ENCODE measurements around the gene HOXA10.

The HOXA10 gene

DNA sequence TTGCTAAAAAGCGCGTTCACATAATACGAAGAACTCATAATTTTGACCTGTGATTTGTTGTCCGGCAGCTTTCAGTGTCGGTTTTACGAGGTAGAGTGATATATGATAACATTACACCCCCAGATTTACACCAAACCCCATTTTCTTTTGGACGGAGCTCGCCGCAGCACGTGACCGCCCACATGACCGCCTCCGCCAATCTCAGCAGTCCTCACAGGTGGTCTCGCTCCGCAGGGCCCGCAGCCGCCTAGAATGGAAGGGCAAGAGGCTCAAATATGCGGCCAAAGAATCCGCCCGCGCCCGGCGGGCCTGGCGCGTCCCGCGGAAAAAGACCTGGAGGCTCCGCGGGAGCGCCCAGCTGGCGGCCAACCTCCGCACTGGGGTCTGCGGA lies 17.6 kb downstream of the HOXA10 start, which contains the start of gene HOXA7:
HOXA7 (minus strand) TSS at position 168 of the 391 bp plus-strand sequence; CDS start at position 38, 130 bp downstream.
- no peak for DNase-seq (ENCODE audit: low read depth in 2 of 2)

DNA sequence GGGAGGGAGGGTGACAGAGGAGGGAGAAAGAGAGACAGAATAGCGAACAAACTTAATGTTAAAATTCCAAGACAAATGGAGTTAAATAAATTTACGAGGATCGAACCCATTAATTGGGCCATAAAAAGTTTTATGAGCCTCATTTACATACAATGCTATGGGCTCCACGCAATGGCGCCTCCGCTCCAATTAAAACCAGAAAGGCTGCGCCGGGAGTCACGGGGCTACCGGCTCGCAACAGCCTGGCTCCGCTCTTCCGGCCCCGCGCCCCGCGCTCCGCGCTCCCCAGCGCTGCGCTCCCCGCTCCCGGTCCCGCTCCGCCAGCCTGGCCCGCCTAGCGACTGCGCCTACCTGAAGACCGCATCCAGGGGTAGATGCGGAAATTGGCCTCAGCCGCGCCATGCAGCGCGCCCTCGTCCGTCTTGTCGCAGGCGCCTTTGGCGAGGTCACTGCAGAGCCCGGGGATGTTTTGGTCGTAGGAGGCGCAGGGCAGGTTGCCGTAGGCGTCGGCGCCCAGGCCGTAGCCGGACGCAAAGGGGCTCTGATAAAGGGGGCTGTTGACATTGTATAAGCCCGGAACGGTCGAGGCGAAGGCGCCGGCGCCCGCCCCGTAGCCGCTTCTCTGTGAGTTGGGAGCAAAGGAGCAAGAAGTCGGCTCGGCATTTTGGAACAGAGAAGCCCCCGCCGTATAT lies 18.2 kb downstream of the HOXA10 start:
- no peak for DNase-seq (ENCODE audit: low read depth in 2 of 2)

- DNase-seq (ENCODE audit: low read depth in 2 of 2): no peak
Observed at GRCh38 chr7:27154901-27155815, 19.0 kb downstream of the HOXA10 start.

DNA sequence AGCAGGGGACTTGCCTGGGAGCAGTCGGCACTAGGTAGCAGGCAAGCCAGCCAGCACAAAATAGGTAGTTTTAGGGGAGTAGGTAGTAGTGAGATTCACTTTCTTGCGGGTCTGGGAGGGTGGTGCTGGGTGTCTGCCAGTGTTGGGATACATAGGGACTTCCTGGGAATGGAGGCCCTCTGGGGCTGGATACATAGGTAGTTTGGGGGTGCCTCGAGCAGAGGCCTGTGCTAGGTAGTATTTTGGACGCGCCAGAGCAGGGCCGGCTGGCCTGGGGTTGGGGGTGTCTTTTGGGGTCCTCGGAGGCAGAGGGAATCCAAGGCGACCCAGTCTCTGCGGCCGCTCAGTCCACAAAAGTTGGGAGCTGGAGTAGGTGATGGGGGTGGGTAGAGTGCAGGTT lies 19.8 kb downstream of the HOXA10 start:
- no peak for DNase-seq (ENCODE audit: low read depth in 2 of 2)

DNA sequence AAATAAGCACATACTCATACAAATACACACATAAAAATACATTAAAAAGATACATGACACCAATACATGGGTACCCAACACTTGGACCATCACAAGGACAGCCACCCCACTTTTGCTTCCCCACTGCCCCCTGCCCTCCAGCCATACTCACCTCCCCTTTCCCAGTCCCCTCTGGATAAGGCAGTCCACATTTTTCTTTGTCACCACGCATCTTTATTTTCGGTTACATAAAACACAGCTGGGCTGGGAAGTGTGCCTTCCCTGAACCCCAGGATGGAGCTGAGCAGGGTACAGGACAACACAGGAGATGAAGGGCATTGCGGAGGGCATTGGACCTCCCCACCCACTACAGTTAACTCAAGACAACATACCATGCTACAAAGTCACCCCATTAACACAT lies 20.6 kb downstream of the HOXA10 start:
- DNase-seq (ENCODE audit: low read depth in 2 of 2): no peak

DNA sequence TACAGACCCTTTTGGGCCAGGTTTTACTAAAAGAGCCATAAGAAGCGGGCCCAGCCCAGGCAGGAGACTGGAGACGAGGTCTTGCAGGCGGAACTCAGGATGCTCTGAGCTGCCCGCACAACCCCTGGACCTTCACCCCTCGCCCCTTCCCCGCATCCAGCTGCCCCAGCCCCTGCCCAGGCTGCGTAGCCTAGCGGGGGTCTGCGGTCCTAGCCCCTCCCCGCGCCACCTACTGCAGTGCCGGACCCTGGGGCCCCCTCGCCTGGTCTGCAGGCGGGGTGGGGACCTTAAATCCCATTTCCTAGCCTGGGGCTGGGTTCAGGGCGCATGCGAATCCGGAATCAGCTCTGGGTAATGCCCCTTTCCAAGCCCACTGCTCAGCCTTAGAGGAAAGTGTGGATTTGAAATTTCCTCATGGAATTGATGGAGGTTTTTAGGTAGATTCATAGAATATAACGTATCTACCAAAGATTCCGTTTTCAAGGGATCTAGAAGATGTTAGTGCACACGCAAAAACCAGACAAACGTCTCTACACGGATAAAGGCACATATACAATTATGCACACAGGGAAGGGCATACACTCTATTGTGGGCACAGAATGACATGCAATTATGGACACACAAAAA lies 21.2 kb downstream of the HOXA10 start:
- no peak for DNase-seq (ENCODE audit: low read depth in 2 of 2)

GRCh38 chr7:27151931-27152815 lies 21.9 kb downstream of the HOXA10 start, which contains the start of gene HOXA3:
TSS of gene HOXA3 (minus strand) at chr7:27152583. CDS start at chr7:27110640, 41,943 bp downstream.
- DNase-seq (ENCODE audit: low read depth in 2 of 2): no peak

DNA sequence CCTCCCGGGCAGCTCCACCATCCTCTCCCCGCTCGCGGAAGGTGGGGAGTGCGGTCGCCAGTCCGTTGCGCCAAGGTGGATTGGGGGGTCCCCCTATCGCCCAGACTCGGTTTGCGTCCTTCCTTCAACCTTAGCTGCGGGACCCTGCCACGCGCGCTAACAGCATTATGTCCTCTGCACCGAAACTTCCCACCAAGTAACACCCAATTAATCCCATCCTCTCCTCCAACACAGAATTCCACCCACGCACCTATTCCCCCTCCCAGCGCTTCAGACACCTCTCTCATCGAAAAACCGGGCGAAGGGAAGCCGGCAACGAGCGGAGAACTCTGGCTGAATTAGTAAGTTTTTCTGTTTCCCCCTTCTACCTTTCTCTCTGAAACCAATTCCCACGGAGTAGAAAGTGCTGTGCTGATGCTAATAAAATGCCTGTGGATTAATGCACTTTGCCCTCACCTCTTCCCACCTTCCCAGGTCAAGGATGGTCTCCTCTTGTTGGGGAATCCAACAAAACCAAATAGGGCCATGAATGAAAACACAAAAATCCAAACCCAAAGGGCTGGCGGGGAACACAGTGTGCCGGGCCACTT lies 22.7 kb downstream of the HOXA10 start:
- no peak for DNase-seq (ENCODE audit: low read depth in 2 of 2)

GRCh38 chr7:27150568-27151340 lies 23.4 kb downstream of the HOXA10 start:
- peak; percentile 49 to 59 for DNase-seq (ENCODE audit: low read depth in 2 of 2)

GRCh38 chr7:27149842-27150567 lies 24.1 kb downstream of the HOXA10 start:
- DNase-seq (ENCODE audit: low read depth in 2 of 2): no peak

DNA sequence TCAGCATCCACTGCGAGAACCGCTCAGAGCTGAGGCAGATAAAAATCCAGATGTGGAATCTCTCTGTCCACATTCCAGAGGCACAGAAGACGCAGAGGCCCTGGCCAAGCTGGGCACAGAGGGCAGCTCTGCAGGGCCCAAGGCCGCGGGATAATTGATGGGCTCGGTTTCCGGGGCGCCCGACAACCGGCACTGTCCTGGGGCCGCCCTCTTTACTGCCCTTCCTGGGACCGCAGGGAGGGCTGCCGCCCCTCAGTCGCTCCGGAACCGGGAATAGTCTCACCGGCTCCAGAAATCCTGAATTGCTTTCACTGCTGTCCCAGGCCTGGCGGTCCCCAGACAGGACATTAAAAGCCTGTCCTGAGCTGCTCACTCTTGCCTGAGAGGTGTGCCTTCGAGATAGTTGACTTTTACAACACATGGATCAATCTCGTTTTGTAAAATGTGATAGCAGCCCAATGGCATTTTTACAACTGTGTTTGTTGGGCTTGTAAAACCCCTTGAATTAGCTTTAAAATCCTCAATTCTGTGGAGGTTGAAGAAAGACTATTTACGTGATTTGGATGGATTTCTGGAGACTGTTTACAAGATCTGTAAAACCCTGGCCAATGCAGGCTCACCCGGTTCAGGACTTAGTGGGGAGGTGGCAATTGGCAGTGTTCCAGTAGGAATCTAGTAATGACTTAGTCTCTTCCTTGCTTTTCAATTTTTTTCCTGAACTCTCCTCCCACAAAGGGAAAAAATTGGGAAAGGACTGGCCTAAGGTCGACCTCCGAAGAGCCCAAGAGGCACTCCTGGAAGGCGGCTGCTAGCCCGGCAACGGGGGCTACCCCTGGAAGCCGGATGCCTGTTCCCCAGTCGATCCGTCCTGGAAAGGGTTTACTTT lies 25.1 kb downstream of the HOXA10 start:
- DNase-seq (ENCODE audit: low read depth in 2 of 2): no peak

DNA sequence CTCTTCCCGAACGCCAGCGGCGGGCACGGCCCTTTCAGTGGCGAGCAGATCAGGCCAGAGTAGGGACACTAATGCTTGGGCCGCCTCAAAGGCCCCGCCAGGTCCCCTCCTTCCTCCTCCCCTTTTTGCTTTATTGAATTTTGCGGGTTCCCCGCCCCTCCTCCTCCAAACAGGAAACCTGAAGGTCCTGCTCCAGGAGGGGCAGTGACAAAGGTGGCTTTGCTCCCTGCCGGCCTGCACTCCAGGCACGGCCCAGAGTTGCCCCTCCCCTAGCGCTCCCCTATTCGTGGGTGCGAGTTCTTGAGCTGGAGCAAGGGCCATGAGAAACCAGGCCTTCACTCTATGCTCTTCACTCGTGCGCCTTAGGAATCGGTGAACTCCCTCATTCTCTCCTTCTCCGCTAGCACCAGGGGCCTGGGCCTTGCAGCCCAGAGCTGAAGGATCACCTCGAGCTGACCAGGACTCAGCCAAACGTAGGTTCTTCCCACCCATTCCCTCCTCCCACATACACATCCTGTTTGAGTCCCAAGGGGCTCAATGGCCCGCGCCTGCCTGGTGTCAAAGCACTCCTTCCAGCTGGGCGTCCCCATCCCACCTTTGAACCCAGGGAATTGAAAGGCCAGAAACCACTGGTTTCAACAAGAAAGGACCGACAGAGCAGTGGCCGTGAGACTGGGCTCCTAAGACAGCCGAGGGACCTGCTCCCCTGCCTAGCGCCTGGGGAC lies 25.9 kb downstream of the HOXA10 start:
- DNase-seq (ENCODE audit: low read depth in 2 of 2): no peak

DNA sequence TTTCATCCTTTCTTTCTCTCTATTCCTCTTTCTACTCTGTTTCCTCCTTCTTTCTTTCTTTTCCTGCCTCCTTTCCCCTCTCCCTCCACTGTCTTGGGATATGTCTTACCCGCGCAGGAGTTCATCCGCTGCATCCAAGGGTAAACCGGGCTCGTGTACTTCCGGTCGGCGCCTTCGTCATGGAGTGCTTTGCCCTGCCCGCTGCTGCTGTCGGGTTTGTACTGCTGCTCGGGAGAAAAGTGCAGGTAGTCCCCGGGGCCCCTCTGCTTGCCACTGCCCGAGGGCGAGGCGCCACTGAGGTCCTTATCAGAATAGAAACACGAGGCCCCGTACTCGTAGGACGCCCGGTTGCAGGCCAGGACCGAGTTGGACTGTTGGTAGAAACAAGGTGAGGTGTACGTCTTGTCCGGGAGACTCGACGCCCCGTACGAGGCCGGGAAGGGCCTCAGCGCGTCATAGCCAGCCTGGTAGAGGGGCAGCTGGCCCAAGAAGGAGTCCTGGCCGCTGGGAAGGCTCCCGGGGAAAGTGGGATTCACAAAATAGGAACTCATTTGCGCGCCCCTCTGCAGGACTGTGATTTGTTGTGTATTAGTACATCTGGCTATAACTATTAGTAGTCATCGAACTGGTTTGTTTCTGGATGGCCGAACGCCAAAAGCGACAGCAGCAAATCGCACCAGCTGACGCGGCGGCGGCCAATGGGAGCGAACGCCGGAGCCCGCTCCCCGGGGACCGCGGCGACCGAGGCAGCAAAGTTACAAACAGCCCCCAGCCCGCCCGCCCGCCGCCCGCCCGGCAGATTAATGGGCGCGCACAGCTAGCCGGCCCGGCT lies 26.7 kb downstream of the HOXA10 start, which contains the start of gene HOXA6:
HOXA6 (minus strand) TSS at position 576 of the 832 bp plus-strand sequence; CDS start at position 551, 25 bp downstream.
- DNase-seq (ENCODE audit: low read depth in 2 of 2): no peak

DNA sequence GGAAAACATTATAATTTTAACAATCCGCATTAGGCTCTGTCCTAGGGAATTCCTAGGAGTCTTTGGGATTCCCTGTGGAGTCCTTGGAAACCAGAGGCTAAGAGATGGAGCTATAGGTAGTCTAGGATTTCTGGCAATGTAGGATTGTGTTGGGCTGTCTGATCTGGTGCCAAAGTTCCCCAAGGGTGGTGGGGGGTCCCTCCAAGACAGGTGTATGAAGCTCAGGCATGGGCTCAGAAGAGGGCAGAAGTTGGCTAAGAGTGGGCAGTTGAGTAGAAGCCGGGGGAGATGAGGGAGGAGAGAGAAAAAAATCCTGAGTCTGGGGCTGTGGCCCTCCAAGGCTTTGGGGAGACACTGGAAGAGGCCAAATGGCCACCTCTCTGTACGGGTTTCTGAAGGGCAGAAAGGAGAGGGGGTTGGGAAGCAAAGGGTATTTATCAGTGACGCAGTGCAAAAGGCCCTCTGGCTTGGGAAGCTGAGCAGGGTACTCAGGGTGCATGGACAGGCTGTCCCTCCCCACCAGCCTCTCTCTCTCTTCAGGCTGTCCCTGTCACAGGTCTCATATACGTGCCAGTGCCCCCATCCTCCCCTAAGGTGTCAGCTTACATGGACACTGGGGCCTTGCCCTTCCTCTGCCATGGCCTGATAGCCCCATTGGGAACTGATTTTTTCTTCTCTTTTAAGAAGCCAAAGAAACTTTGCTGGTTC lies 27.5 kb downstream of the HOXA10 start:
- no peak for DNase-seq (ENCODE audit: low read depth in 2 of 2)

DNA sequence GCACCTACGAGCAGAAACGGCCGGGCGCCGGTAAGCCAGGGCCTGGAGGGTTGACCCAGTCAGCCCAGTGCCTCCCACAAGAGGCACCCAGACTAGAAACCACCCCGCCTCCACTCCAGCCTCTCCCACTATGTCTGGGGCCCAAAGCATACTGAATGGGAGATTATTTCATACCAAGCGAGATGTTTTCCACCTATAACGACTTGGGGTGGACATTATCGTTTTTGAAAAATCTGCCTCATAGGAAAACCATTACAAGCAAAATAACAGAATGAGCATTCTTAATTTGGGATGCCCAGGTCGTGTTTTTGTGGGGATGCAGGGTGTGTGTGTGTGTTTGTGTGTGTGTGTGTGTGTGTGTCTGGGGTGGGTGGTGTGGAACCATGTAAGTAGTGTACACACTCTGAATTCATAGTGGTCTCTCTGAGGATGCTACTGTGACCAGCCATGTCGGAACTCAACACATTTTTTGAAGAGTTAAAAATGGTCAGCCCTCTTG lies 28.2 kb downstream of the HOXA10 start:
- no peak for DNase-seq (ENCODE audit: low read depth in 2 of 2)
